ENCODE results near the gene MS4A4A.

Gene MS4A4A

GRCh38 chr11:60347084-60347797 is 66.8 kb downstream of the MS4A4A start:
- no peak overlapping the region for H3K27ac ChIP-seq (ENCODE audit: low read length)
- DNase-seq (ENCODE audit: low read depth, low spot score) = no peak
- WGBS (ENCODE audit: insufficient coverage, insufficient read length) = no CpG with 5 or more reads among the region's 2 CpGs
- no peaks in the 10 kb centered on the region for H3K36me3 ChIP-seq (ENCODE audit: control insufficient read depth, insufficient read depth, low read length)
- H3K27me3 ChIP-seq (ENCODE audit: control insufficient read depth, insufficient read depth, low read length) = no peaks in the 10 kb centered on the region
- H3K4me1 ChIP-seq (ENCODE audit: control insufficient read depth, insufficient read depth, low read length) = no peaks in the 10 kb centered on the region
- H3K4me3 ChIP-seq (ENCODE audit: low read length) = no peak overlapping the region
- no peaks in the 10 kb centered on the region for H3K9me3 ChIP-seq (ENCODE audit: control insufficient read depth, insufficient read depth, low read length)

- WGBS (ENCODE audit: insufficient coverage, insufficient read length) = no CpG with 5 or more reads among the region's 2 CpGs
- Histone ChIP-seq H3K4me3 (ENCODE audit: low read length) (no peak overlapping the region), H3K27me3 (ENCODE audit: control insufficient read depth, insufficient read depth, low read length) (no peaks in the 10 kb centered on the region), H3K36me3 (ENCODE audit: control insufficient read depth, insufficient read depth, low read length) (no peaks in the 10 kb centered on the region), H3K9me3 (ENCODE audit: control insufficient read depth, insufficient read depth, low read length) (no peaks in the 10 kb centered on the region), H3K27ac (ENCODE audit: low read length) (no peak overlapping the region), H3K4me1 (ENCODE audit: control insufficient read depth, insufficient read depth, low read length) (no peaks in the 10 kb centered on the region)
- DNase-seq (ENCODE audit: low read depth, low spot score) = no peak
Measured at GRCh38 chr11:60348116-60348515, 67.7 kb downstream of the MS4A4A start.

GRCh38 chr11:60349990-60350389 is 69.5 kb downstream of the MS4A4A start:
- H3K9me3 ChIP-seq (ENCODE audit: control insufficient read depth, insufficient read depth, low read length) = no peaks in the 10 kb centered on the region
- WGBS (ENCODE audit: insufficient coverage, insufficient read length) = no CpG with 5 or more reads among the region's 1 CpG
- no peak overlapping the region for H3K4me3 ChIP-seq (ENCODE audit: low read length)
- no peaks in the 10 kb centered on the region for H3K36me3 ChIP-seq (ENCODE audit: control insufficient read depth, insufficient read depth, low read length)
- no peaks in the 10 kb centered on the region for H3K4me1 ChIP-seq (ENCODE audit: control insufficient read depth, insufficient read depth, low read length)
- H3K27me3 ChIP-seq (ENCODE audit: control insufficient read depth, insufficient read depth, low read length) = no peaks in the 10 kb centered on the region
- no peak for DNase-seq (ENCODE audit: low read depth, low spot score)
- H3K27ac ChIP-seq (ENCODE audit: low read length) = no peak overlapping the region

GRCh38 chr11:60357771-60358170 is 77.3 kb downstream of the MS4A4A start:
- no peaks in the 10 kb centered on the region for H3K4me1 ChIP-seq (ENCODE audit: control insufficient read depth, insufficient read depth, low read length)
- DNase-seq (ENCODE audit: low read depth, low spot score) = no peak
- H3K36me3 ChIP-seq (ENCODE audit: control insufficient read depth, insufficient read depth, low read length) = no peaks in the 10 kb centered on the region
- no peak overlapping the region for H3K4me3 ChIP-seq (ENCODE audit: low read length)
- H3K9me3 ChIP-seq (ENCODE audit: control insufficient read depth, insufficient read depth, low read length) = no peaks in the 10 kb centered on the region; the same call in 1 of the 2 replicates
- no peaks in the 10 kb centered on the region for H3K27me3 ChIP-seq (ENCODE audit: control insufficient read depth, insufficient read depth, low read length)
- WGBS (ENCODE audit: insufficient coverage, insufficient read length) = no CpG with 5 or more reads among the region's 2 CpGs
- no peak overlapping the region for H3K27ac ChIP-seq (ENCODE audit: low read length)
